ENCODE data around the gene FUT6.

Gene FUT6

DNA sequence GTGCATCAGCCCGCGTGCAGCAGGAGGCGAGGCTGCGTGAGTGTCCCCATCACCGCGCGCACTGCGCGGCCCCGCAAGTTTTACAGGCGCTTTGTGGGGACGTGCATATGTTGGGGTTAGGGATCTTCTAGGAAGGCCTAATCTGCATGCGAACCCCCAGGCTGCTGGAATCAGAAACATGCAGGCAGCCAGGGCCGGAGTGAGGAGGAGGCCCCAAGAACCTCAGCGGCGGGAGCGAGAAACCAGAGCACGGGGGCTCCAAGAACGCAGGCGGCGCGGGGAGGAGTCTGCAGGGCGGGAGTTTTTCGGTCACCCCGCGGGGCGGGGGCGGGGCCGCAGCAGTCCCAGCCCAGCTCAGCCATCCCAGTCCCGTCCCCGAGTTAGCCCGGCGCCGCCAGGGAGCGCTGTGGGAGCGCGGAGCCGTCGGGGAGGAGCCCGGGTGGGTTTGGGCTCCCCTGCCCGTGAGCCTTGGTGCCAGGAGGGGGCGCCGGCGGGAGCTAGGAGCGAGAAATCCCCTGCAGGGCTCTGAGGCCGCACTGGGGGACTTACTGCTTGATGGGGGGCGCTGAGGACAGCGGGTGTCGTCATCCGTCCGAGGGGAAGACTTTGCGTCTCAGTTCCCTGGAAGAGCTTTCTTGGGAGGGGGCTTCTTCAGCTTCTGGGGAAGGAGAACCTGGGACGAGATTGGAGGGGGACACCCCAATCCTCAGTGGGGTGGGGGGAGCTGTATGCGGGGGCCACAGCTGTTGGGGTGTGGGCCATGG lies 35.6 kb downstream of the FUT6 start:
- TF ChIP-seq SNAI2 (CRISPR knock-in tag; IDR thresholded peaks at IDR 0.05), result no peak
- no peak for TF ChIP-seq ARNTL (CRISPR knock-in tag; IDR thresholded peaks at IDR 0.05; ENCODE audit: borderline replicate concordance, low read depth)
- TF ChIP-seq PPARA (CRISPR knock-in tag; IDR thresholded peaks at IDR 0.05; ENCODE audit: borderline replicate concordance), result no peak
- TF ChIP-seq ZNF8 (CRISPR knock-in tag; IDR thresholded peaks at IDR 0.05), result no peak
- TF ChIP-seq TSHZ2 (CRISPR knock-in tag; IDR thresholded peaks at IDR 0.05), result no peak
- no peak for TF ChIP-seq ZC3H10 (CRISPR knock-in tag; IDR thresholded peaks at IDR 0.05)
- no peak for TF ChIP-seq ISL1 (CRISPR knock-in tag; IDR thresholded peaks at IDR 0.05)
- TF ChIP-seq CSDC2 (CRISPR knock-in tag; IDR thresholded peaks at IDR 0.05), result no peak
- ATAC-seq, result peak; percentile 98

DNA sequence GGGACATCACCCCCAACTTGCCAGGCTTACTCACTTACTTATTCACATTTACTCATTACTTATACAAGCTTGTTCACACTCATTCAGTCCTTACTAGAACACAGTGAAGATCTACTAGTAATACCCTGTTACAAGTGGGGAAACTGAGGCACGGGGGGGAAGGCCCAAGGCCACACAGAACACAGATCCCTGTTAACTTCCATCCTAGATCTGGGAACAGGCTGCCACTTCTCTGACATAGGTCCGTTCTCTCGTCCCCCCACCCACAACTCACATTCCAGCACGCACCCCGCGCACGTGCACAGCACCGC lies 36.1 kb downstream of the FUT6 start:
- ATAC-seq, result no peak
- TF ChIP-seq ZC3H10 (CRISPR knock-in tag; IDR thresholded peaks at IDR 0.05) (no peak), BACH2 (CRISPR knock-in tag; IDR thresholded peaks at IDR 0.05; ENCODE audit: borderline replicate concordance) (no peak), ESRRG (CRISPR knock-in tag; IDR thresholded peaks at IDR 0.05) (no peak), CSDC2 (CRISPR knock-in tag; IDR thresholded peaks at IDR 0.05) (no peak), TOX (CRISPR knock-in tag; IDR thresholded peaks at IDR 0.05; ENCODE audit: borderline replicate concordance) (no peak), ARNTL (CRISPR knock-in tag; IDR thresholded peaks at IDR 0.05; ENCODE audit: borderline replicate concordance, low read depth) (no peak), PPARA (CRISPR knock-in tag; IDR thresholded peaks at IDR 0.05; ENCODE audit: borderline replicate concordance) (no peak), ISL1 (CRISPR knock-in tag; IDR thresholded peaks at IDR 0.05) (no peak), TSHZ2 (CRISPR knock-in tag; IDR thresholded peaks at IDR 0.05) (no peak), ZFP3 (CRISPR knock-in tag; IDR thresholded peaks at IDR 0.05) (no peak), ZNF70 (CRISPR knock-in tag; IDR thresholded peaks at IDR 0.05) (no peak)

- TF ChIP-seq ISL1 (CRISPR knock-in tag; IDR thresholded peaks at IDR 0.05), result no peak
- TF ChIP-seq, protein P1, sequence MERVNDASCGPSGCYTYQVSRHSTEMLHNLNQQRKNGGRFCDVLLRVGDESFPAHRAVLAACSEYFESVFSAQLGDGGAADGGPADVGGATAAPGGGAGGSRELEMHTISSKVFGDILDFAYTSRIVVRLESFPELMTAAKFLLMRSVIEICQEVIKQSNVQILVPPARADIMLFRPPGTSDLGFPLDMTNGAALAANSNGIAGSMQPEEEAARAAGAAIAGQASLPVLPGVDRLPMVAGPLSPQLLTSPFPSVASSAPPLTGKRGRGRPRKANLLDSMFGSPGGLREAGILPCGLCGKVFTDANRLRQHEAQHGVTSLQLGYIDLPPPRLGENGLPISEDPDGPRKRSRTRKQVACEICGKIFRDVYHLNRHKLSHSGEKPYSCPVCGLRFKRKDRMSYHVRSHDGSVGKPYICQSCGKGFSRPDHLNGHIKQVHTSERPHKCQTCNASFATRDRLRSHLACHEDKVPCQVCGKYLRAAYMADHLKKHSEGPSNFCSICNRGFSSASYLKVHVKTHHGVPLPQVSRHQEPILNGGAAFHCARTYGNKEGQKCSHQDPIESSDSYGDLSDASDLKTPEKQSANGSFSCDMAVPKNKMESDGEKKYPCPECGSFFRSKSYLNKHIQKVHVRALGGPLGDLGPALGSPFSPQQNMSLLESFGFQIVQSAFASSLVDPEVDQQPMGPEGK (CRISPR knock-in tag; IDR thresholded peaks at IDR 0.05; ENCODE audit: borderline replicate concordance), result no peak
- TF ChIP-seq ZNF8 (CRISPR knock-in tag; IDR thresholded peaks at IDR 0.05), result no peak
- no peak for TF ChIP-seq ARNTL (CRISPR knock-in tag; IDR thresholded peaks at IDR 0.05; ENCODE audit: borderline replicate concordance, low read depth)
- TF ChIP-seq CSDC2 (CRISPR knock-in tag; IDR thresholded peaks at IDR 0.05), result no peak
- no peak for TF ChIP-seq TSHZ2 (CRISPR knock-in tag; IDR thresholded peaks at IDR 0.05)
- no peak for TF ChIP-seq ESRRG (CRISPR knock-in tag; IDR thresholded peaks at IDR 0.05)
- no peak for TF ChIP-seq SNAI2 (CRISPR knock-in tag; IDR thresholded peaks at IDR 0.05)
- TF ChIP-seq ZFP3 (CRISPR knock-in tag; IDR thresholded peaks at IDR 0.05), result no peak
- no peak for ATAC-seq
Measured at GRCh38 chr19:5801796-5802619, 37.5 kb downstream of the FUT6 start.
